MM.1S (cell line): ENCODE data around the gene CLP1.
"Not testable (repeated sequence)": the region's sequence is repeated elsewhere in the genome, so short reads cannot be mapped to it uniquely, and the experiment has no call there.

Experiments
- DNase-seq: peaks from one replicate; pipeline ENCODE4 v3.0.0-alpha.2; 2015
- H2AFZ ChIP-seq: fragments of 300-600 bp; sonication (generic); 2 replicates; pipeline ENCODE4 v1.6.0; 2016; ENCODE audit warnings: antibody characterized with exemption, low read length
- H3F3A ChIP-seq: fragments of 300-600 bp; sonication (generic); 2 replicates; pipeline ENCODE4 v1.6.1; 2016; ENCODE audit warnings: mild to moderate bottlenecking, antibody characterized with exemption, low read length, moderate library complexity, mixed read lengths; ENCODE audit not compliant: insufficient read depth
- H3K27ac ChIP-seq: fragments of 300-600 bp; sonication (generic); 2 replicates; pipeline ENCODE4 v1.5.1; 2016; ENCODE audit warnings: mild to moderate bottlenecking, low read length
- H3K27me3 ChIP-seq: fragments of 300-600 bp; sonication (generic); replicated peaks from 2 replicates; pipeline ENCODE4 v1.6.0; 2016; ENCODE audit warnings: low read length; ENCODE audit not compliant: insufficient read depth
- H3K36me3 ChIP-seq: fragments of 300-600 bp; sonication (generic); replicated peaks from 2 replicates; pipeline ENCODE4 v1.6.1; 2016; ENCODE audit warnings: mild to moderate bottlenecking, low read length, mixed read lengths; ENCODE audit not compliant: insufficient read depth
- H3K4me1 ChIP-seq: fragments of 300-600 bp; sonication (generic); 2 replicates; pipeline ENCODE4 v1.6.1; 2016; ENCODE audit warnings: low read length, mixed read lengths
- H3K4me2 ChIP-seq: fragments of 300-600 bp; sonication (generic); 2 replicates; pipeline ENCODE4 v1.6.0; 2016; ENCODE audit warnings: low read depth, low read length
- H3K4me3 ChIP-seq: fragments of 300-600 bp; sonication (generic); 2 replicates; pipeline ENCODE4 v1.5.1; 2016; ENCODE audit warnings: low read length, mixed read lengths
- H3K79me2 ChIP-seq: fragments of 300-600 bp; sonication (generic); 2 replicates; pipeline ENCODE4 v1.6.1; 2016; ENCODE audit warnings: mixed run types, low read length, mixed read lengths
- H3K9ac ChIP-seq: fragments of 300-600 bp; sonication (generic); 2 replicates; pipeline ENCODE4 v1.6.1; 2016; ENCODE audit warnings: low read length, mixed read lengths
- H3K9me2 ChIP-seq: fragments of 300-600 bp; sonication (generic); replicated peaks from 2 replicates; pipeline ENCODE4 v1.6.1; 2016; ENCODE audit warnings: mild to moderate bottlenecking, low read length, mixed read lengths; ENCODE audit not compliant: insufficient read depth
- H3K9me3 ChIP-seq: fragments of 300-600 bp; sonication (generic); replicated peaks from 2 replicates; pipeline ENCODE4 v1.6.1; 2016; ENCODE audit warnings: mild to moderate bottlenecking, low read length, mixed read lengths; ENCODE audit not compliant: insufficient read depth
- H4K20me1 ChIP-seq: fragments of 300-600 bp; sonication (generic); 2 replicates; pipeline ENCODE4 v1.6.1; 2016; ENCODE audit warnings: mild to moderate bottlenecking, low read length, moderate library complexity, mixed read lengths; ENCODE audit not compliant: insufficient read depth
- EZH2 ChIP-seq: fragments of 300-600 bp; sonication (generic); optimal IDR thresholded peaks from 2 replicates; pipeline ENCODE3; 2017; ENCODE audit warnings: low read depth, mild to moderate bottlenecking, antibody characterized with exemption, low read length, mixed read lengths
- EZH2phosphoT487 ChIP-seq: fragments of 300-600 bp; sonication (generic); IDR thresholded peaks from 2 replicates; pipeline ENCODE4 v1.6.1; 2018; ENCODE audit warnings: antibody characterized with exemption, low read length
- TF ChIP-seq, protein P1 (sequence below): fragments of 300-600 bp; sonication (generic); IDR thresholded peaks from 2 replicates; pipeline ENCODE4 v1.5.1; 2016; ENCODE audit warnings: antibody characterized with exemption, low read length, mixed read lengths

CLP1 gene

GRCh38 chr11:57679396-57679795 lies 21.8 kb downstream of the CLP1 start:
- Histone ChIP-seq H2AFZ (no peak overlapping the region), H3K79me2 (peaks cover 87% of the 10 kb centered on the region), H3K9me3 (no peaks in the 10 kb centered on the region), H3K9me2 (no peaks in the 10 kb centered on the region), H3K4me1 (no peaks in the 10 kb centered on the region), H3K27me3 (no peaks in the 10 kb centered on the region), H3K9ac (no peak overlapping the region), H3K4me2 (no peak overlapping the region), H3K36me3 (0 out of 2 replicates have a peak, but pooled peaks cover 2% of the 10 kb centered on the region), H4K20me1 (0 out of 2 replicates have a peak, but pooled peaks cover 4% of the 10 kb centered on the region), H3K27ac (no peak overlapping the region), H3F3A (no peaks in the 10 kb centered on the region), H3K4me3 (no peak overlapping the region)
- no peak for TF ChIP-seq EZH2phosphoT487
- TF ChIP-seq EZH2: no peak
- TF ChIP-seq, protein P1, sequence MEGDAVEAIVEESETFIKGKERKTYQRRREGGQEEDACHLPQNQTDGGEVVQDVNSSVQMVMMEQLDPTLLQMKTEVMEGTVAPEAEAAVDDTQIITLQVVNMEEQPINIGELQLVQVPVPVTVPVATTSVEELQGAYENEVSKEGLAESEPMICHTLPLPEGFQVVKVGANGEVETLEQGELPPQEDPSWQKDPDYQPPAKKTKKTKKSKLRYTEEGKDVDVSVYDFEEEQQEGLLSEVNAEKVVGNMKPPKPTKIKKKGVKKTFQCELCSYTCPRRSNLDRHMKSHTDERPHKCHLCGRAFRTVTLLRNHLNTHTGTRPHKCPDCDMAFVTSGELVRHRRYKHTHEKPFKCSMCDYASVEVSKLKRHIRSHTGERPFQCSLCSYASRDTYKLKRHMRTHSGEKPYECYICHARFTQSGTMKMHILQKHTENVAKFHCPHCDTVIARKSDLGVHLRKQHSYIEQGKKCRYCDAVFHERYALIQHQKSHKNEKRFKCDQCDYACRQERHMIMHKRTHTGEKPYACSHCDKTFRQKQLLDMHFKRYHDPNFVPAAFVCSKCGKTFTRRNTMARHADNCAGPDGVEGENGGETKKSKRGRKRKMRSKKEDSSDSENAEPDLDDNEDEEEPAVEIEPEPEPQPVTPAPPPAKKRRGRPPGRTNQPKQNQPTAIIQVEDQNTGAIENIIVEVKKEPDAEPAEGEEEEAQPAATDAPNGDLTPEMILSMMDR: no peak
- DNase-seq: no peak

GRCh38 chr11:57680552-57680874 lies 23.0 kb downstream of the CLP1 start:
- H4K20me1 ChIP-seq: 0 out of 2 replicates have a peak, but pooled peaks cover 4% of the 10 kb centered on the region
- H3K27ac ChIP-seq: no peak overlapping the region
- no peak overlapping the region for H3K4me2 ChIP-seq
- DNase-seq: no peak
- no peak overlapping the region for H2AFZ ChIP-seq
- TF ChIP-seq EZH2phosphoT487 (no peak), EZH2 (no peak)
- TF ChIP-seq, protein P1: no peak
- H3K4me1 ChIP-seq: no peaks in the 10 kb centered on the region
- H3K9me3 ChIP-seq: no peaks in the 10 kb centered on the region
- no peak overlapping the region for H3K4me3 ChIP-seq
- H3K27me3 ChIP-seq: no peaks in the 10 kb centered on the region
- no peak overlapping the region for H3K9ac ChIP-seq
- no peaks in the 10 kb centered on the region for H3F3A ChIP-seq
- 0 out of 2 replicates have a peak, but pooled peaks cover 2% of the 10 kb centered on the region for H3K36me3 ChIP-seq
- peaks cover 85% of the 10 kb centered on the region for H3K79me2 ChIP-seq
- H3K9me2 ChIP-seq: no peaks in the 10 kb centered on the region

- H3F3A ChIP-seq: no peaks in the 10 kb centered on the region
- no peak overlapping the region for H3K9ac ChIP-seq
- H4K20me1 ChIP-seq: no peaks in the 10 kb centered on the region
- TF ChIP-seq, protein P1: no peak
- TF ChIP-seq EZH2phosphoT487 (no peak), EZH2 (no peak)
- no peak overlapping the region for H3K27ac ChIP-seq
- no peaks in the 10 kb centered on the region for H3K4me1 ChIP-seq
- no peak overlapping the region for H3K4me2 ChIP-seq
- no peak for DNase-seq
- H2AFZ ChIP-seq: no peak overlapping the region
- peaks cover 82% of the 10 kb centered on the region for H3K79me2 ChIP-seq
- H3K36me3 ChIP-seq: 0 out of 2 replicates have a peak, but pooled peaks cover 2% of the 10 kb centered on the region
- no peaks in the 10 kb centered on the region for H3K9me2 ChIP-seq
- no peaks in the 10 kb centered on the region for H3K27me3 ChIP-seq
- H3K9me3 ChIP-seq: no peaks in the 10 kb centered on the region
- H3K4me3 ChIP-seq: no peak overlapping the region
Measured at GRCh38 chr11:57681168-57681567, 23.6 kb downstream of the CLP1 start.

DNA sequence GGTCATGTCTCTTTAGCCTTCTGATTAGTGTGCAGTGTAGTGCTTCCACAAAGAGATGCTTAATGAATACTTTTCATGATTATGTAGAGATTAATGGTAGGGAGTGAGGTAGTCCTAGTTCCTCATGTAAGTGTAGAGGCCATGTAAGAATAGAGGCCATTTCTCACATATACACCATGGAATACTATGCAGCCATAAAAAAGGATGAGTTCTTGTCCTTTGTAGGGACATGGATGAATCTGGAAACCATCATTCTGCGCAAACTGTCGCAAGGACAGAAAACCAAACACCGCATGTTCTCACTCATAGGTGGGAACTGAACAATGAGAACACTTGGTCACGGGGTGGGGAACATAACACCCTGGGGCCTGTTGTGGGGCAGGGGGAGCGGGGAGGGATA lies 32.9 kb downstream of the CLP1 start:
- H3K27me3 ChIP-seq, H3K27ac ChIP-seq, DNase-seq, H4K20me1 ChIP-seq, H2AFZ ChIP-seq, H3K4me2 ChIP-seq, H3K4me3 ChIP-seq, H3K4me1 ChIP-seq, H3K9ac ChIP-seq, H3K9me2 ChIP-seq, H3F3A ChIP-seq, H3K9me3 ChIP-seq: not testable (repeated sequence)
- Histone ChIP-seq H3K36me3 (peaks cover 11% of the 10 kb centered on the region), H3K79me2 (peaks cover 27% of the 10 kb centered on the region)
